ENCODE measurements around the gene TNFSF13B. TPM values are rescaled to one million over a fixed set of nuclear protein-coding genes. Genes with fewer than 3 reads are reported as not detected.

TNFSF13B gene
- total and polyA plus RNA-seq, 10 of the 15 experiments (the other 5 are each of a cell fraction or from before 2014, with no cell fraction given): 11.0 to 64.2 (median 17.0) TPM

DNA sequence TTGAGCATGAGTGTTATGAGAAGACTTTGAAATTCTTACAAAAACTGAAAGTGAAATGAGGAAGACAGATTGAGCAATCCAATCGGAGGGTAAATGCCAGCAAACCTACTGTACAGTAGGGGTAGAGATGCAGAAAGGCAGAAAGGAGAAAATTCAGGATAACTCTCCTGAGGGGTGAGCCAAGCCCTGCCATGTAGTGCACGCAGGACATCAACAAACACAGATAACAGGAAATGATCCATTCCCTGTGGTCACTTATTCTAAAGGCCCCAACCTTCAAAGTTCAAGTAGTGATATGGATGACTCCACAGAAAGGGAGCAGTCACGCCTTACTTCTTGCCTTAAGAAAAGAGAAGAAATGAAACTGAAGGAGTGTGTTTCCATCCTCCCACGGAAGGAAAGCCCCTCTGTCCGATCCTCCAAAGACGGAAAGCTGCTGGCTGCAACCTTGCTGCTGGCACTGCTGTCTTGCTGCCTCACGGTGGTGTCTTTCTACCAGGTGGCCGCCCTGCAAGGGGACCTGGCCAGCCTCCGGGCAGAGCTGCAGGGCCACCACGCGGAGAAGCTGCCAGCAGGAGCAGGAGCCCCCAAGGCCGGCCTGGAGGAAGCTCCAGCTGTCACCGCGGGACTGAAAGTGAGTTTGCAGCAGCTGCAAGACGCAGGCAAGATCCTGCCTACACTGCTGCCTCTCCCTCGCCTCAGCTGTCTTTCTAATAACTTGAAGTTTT lies at the start of gene TNFSF13B (continued):
- TF ChIP-seq CUX1 (IDR thresholded peaks at IDR 0.05; ENCODE audit: insufficient replicate concordance, low read depth, low read length) (no peak), STAT3 (IDR thresholded peaks at IDR 0.05; ENCODE audit: low read depth, low read length) (no peak), BMI1 (IDR thresholded peaks at IDR 0.05; ENCODE audit: borderline replicate concordance) (peak; percentile 49; the same call in 1 of the 2 replicates), IRF5 (IDR thresholded peaks at IDR 0.05; ENCODE audit: borderline replicate concordance) (no peak), SRF (IDR thresholded peaks at IDR 0.05; ENCODE audit: low read depth in 2 of 2, low read length in 2 of 2) (no peak), HDAC6 (IDR thresholded peaks at IDR 0.05; ENCODE audit: unreplicated experiment) (no peak), MAX (IDR thresholded peaks at IDR 0.05; ENCODE audit: low read depth, low read length) (no peak), FOXK2 (IDR thresholded peaks at IDR 0.05) (no peak), FOS (IDR thresholded peaks at IDR 0.05; ENCODE audit: borderline replicate concordance, extremely low read depth, insufficient read length) (no peak), KAT2A (conservative IDR thresholded peaks at IDR 0.05; ENCODE audit: control insufficient read depth, low read depth, low read length) (no peak), SUPT20H (IDR thresholded peaks at IDR 0.05; ENCODE audit: borderline replicate concordance, control insufficient read depth, low read depth, low read length) (no peak), ZNF24 (IDR thresholded peaks at IDR 0.05) (peak; percentile 84), ATF3 (IDR thresholded peaks at IDR 0.05; ENCODE audit: borderline replicate concordance, extremely low read depth, low read depth, low read length) (no peak), SIX5 (IDR thresholded peaks at IDR 0.05; ENCODE audit: low read depth, low read length, severe bottlenecking) (no peak), CHD1 (IDR thresholded peaks at IDR 0.05; ENCODE audit: low read depth, low read length) (no peak), MYC (IDR thresholded peaks at IDR 0.05; ENCODE audit: insufficient read depth, insufficient read length, insufficient replicate concordance, low read length, severe bottlenecking) (peak; percentile 60)
- TF ChIP-seq, protein P1, sequence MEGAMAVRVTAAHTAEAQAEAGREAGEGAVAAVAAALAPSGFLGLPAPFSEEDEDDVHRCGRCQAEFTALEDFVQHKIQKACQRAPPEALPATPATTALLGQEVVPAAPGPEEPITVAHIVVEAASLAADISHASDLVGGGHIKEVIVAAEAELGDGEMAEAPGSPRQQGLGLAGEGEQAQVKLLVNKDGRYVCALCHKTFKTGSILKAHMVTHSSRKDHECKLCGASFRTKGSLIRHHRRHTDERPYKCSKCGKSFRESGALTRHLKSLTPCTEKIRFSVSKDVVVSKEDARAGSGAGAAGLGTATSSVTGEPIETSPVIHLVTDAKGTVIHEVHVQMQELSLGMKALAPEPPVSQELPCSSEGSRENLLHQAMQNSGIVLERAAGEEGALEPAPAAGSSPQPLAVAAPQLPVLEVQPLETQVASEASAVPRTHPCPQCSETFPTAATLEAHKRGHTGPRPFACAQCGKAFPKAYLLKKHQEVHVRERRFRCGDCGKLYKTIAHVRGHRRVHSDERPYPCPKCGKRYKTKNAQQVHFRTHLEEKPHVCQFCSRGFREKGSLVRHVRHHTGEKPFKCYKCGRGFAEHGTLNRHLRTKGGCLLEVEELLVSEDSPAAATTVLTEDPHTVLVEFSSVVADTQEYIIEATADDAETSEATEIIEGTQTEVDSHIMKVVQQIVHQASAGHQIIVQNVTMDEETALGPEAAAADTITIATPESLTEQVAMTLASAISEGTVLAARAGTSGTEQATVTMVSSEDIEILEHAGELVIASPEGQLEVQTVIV (IDR thresholded peaks at IDR 0.05; ENCODE audit: borderline replicate concordance, partially characterized antibody): no peak

Data from GM12878 (cell line).